H1 (cell line): ENCODE measurements around the gene SARS2. TPM values are rescaled to one million over a fixed set of nuclear protein-coding genes. Genes with fewer than 3 reads are reported as not detected.

Experiments
- CTCF ChIA-PET: fragments of 300-600 bp; sonication (Branson Sonifier 250); formaldehyde crosslinking; loops from one replicate; lab custom pipeline; 2021; ENCODE audit not compliant: partially characterized antibody; lab: Charles Lee
- POLR2A ChIA-PET: fragments of 300-600 bp; sonication (Branson Sonifier 250); formaldehyde crosslinking; loops from one replicate; lab custom pipeline; 2021; ENCODE audit warnings: inconsistent platforms; ENCODE audit not compliant: partially characterized antibody; lab: Charles Lee
- DNase-seq, 2 experiments: peaks; one replicate each; pipeline versions ENCODE4 v3.0.0 to v3.0.0-alpha.2; 2010 to 2022; ENCODE audit warnings: low spot score in 2 of 2, low read depth in 1 of 2, mixed read lengths in 1 of 2
- FAIRE-seq: peaks from 2 replicates; lab custom pipeline; 2011; peaks lifted over from hg19 to GRCh38; lab: Jason Lieb, UNC
- H2AFZ ChIP-seq: 2 replicates; pipeline ENCODE4 v1.8.1; 2012; ENCODE audit warnings: low read length, inconsistent platforms
- H2AK5ac ChIP-seq: 2 replicates; pipeline ENCODE4 v1.6.1; 2013; ENCODE audit warnings: low read depth, low read length
- H2BK120ac ChIP-seq: replicated peaks from 2 replicates; pipeline ENCODE3; 2013; ENCODE audit warnings: low read depth, low read length, inconsistent platforms
- H2BK12ac ChIP-seq: 2 replicates; pipeline ENCODE4 v1.6.1; 2013; ENCODE audit warnings: low read depth, low read length
- H2BK15ac ChIP-seq: 2 replicates; pipeline ENCODE4 v1.6.1; 2013; ENCODE audit warnings: low read length
- H2BK20ac ChIP-seq: 2 replicates; pipeline ENCODE4 v1.6.1; 2013; ENCODE audit warnings: low read length
- H2BK5ac ChIP-seq: 2 replicates; pipeline ENCODE4 v1.6.1; 2013; ENCODE audit warnings: low read depth, low read length
- H3K14ac ChIP-seq: 2 replicates; pipeline ENCODE4 v1.6.1; 2013; ENCODE audit warnings: inconsistent platforms; ENCODE audit not compliant: insufficient read length
- H3K18ac ChIP-seq: 2 replicates; pipeline ENCODE4 v1.6.1; 2013; ENCODE audit warnings: low read length; ENCODE audit errors: extremely low read depth
- H3K23ac ChIP-seq: 2 replicates; pipeline ENCODE4 v1.6.1; 2013; ENCODE audit warnings: inconsistent platforms; ENCODE audit not compliant: insufficient read length
- H3K23me2 ChIP-seq: 2 replicates; pipeline ENCODE4 v1.6.1; 2013; ENCODE audit warnings: low read depth, low read length
- H3K27ac ChIP-seq: 2 replicates; pipeline ENCODE4 v1.6.1; 2011; ENCODE audit warnings: low read depth, low read length, inconsistent platforms
- H3K27me3 ChIP-seq, 4 experiments: replicated peaks in 1 of 4; 1 replicate in 1 of 4; 2 replicates in 3 of 4; pipeline versions ENCODE4 v1.6.1 to v1.8.1; 2011 to 2013; ENCODE audit warnings: low read length in 3 of 4, mild to moderate bottlenecking in 3 of 4, inconsistent platforms in 2 of 4, mixed read lengths in 2 of 4, moderate library complexity in 1 of 4; ENCODE audit not compliant: control insufficient read depth in 3 of 4, insufficient read depth in 3 of 4; ENCODE audit errors: extremely low read depth in 1 of 4
- H3K36me3 ChIP-seq, 4 experiments: 2 replicates each; pipeline versions ENCODE4 v1.6.1 to v1.8.1; 2011 to 2013; ENCODE audit warnings: mild to moderate bottlenecking in 4 of 4, low read length in 3 of 4, moderate library complexity in 2 of 4, control low read depth in 1 of 4, inconsistent platforms in 1 of 4; ENCODE audit not compliant: insufficient read depth in 4 of 4, control insufficient read depth in 2 of 4
- H3K4ac ChIP-seq: replicated peaks from 2 replicates; pipeline ENCODE3; 2013; ENCODE audit warnings: low read length, low read depth, mixed read lengths, inconsistent platforms; ENCODE audit not compliant: insufficient read length
- H3K4me1 ChIP-seq, 4 experiments: replicated peaks in 1 of 4; 1 replicate in 1 of 4; 2 replicates in 3 of 4; pipeline versions ENCODE4 v1.6.1 to v1.8.1; 2011 to 2013; ENCODE audit warnings: low read length in 3 of 4, inconsistent platforms in 2 of 4, mixed read lengths in 1 of 4; ENCODE audit not compliant: insufficient read depth in 4 of 4, control insufficient read depth in 3 of 4
- H3K4me2 ChIP-seq, 2 experiments: 2 replicates each; pipeline versions ENCODE4 v1.6.1 to v1.8.1; 2011 to 2013; ENCODE audit warnings: low read depth in 2 of 2, low read length in 2 of 2, control low read depth in 1 of 2, inconsistent platforms in 1 of 2, mild to moderate bottlenecking in 1 of 2; ENCODE audit not compliant: insufficient read depth in 1 of 2
- H3K4me3 ChIP-seq, 4 experiments: fragments of 200-600, 300-600 bp in 1 of 4; sonication (generic), shearing (Covaris generic), sonication (Bioruptor Twin) in 1 of 4; 2 replicates each; pipeline versions ENCODE4 v1.5.1 to v1.8.1; 2011 to 2016; ENCODE audit warnings: low read length in 4 of 4, low read depth in 3 of 4, control low read depth in 2 of 4, inconsistent platforms in 2 of 4, mild to moderate bottlenecking in 2 of 4, mixed read lengths in 1 of 4, moderate library complexity in 1 of 4; ENCODE audit not compliant: insufficient read depth in 2 of 4; ENCODE audit errors: extremely low read depth in 1 of 4
- H3K56ac ChIP-seq: replicated peaks from 2 replicates; pipeline ENCODE3; 2013; ENCODE audit warnings: low read depth, mild to moderate bottlenecking, mixed read lengths, low read length, inconsistent platforms; ENCODE audit not compliant: insufficient read length
- H3K79me1 ChIP-seq: 2 replicates; pipeline ENCODE4 v1.6.1; 2013; ENCODE audit warnings: low read depth, low read length, control low read depth
- H3K79me2 ChIP-seq, 2 experiments: 2 replicates each; pipeline versions ENCODE4 v1.6.1 to v1.8.1; 2012 to 2013; ENCODE audit warnings: low read length in 2 of 2, mild to moderate bottlenecking in 2 of 2, inconsistent platforms in 1 of 2; ENCODE audit not compliant: insufficient read depth in 2 of 2, control insufficient read depth in 1 of 2
- H3K9ac ChIP-seq, 4 experiments: replicated peaks in 1 of 4; 1 replicate in 1 of 4; 2 replicates in 3 of 4; pipeline versions ENCODE4 v1.6.1 to v1.8.1; 2011 to 2013; ENCODE audit warnings: low read depth in 3 of 4, low read length in 3 of 4, control low read depth in 2 of 4, mild to moderate bottlenecking in 2 of 4, moderate library complexity in 2 of 4, inconsistent platforms in 1 of 4; ENCODE audit errors: extremely low read depth in 1 of 4
- H3K9me3 ChIP-seq, 2 experiments: 2 replicates each; pipeline versions ENCODE4 v1.6.1 to v1.8.1; 2012 to 2013; ENCODE audit warnings: mild to moderate bottlenecking in 2 of 2, moderate library complexity in 2 of 2, control low read depth in 1 of 2, inconsistent platforms in 1 of 2, low read depth in 1 of 2, low read length in 1 of 2, mixed read lengths in 1 of 2; ENCODE audit not compliant: insufficient read depth in 2 of 2
- H4K20me1 ChIP-seq, 2 experiments: replicated peaks in 1 of 2; 2 replicates each; pipeline versions ENCODE3 to v1.8.1; 2011 to 2013; ENCODE audit warnings: inconsistent platforms in 2 of 2, low read length in 2 of 2, mild to moderate bottlenecking in 1 of 2; ENCODE audit not compliant: insufficient read depth in 2 of 2, control insufficient read depth in 1 of 2
- H4K5ac ChIP-seq: 2 replicates; pipeline ENCODE4 v1.6.1; 2013; ENCODE audit warnings: low read length, low read depth, mixed read lengths, inconsistent platforms; ENCODE audit not compliant: insufficient read length
- H4K8ac ChIP-seq: 2 replicates; pipeline ENCODE4 v1.8.0; 2013; ENCODE audit warnings: mild to moderate bottlenecking, moderate library complexity, low read length, inconsistent platforms; ENCODE audit not compliant: insufficient read depth; ENCODE audit errors: extremely low read depth
- H4K91ac ChIP-seq: replicated peaks from 2 replicates; pipeline ENCODE3; 2013; ENCODE audit warnings: low read length, mixed read lengths, inconsistent platforms; ENCODE audit not compliant: insufficient read length
- CHD2 ChIP-seq: IDR thresholded peaks from 2 replicates; pipeline ENCODE4 v1.6.1; 2012; ENCODE audit warnings: low read length, improper control_type of control experiment
- TAF7 ChIP-seq: optimal IDR thresholded peaks from 2 replicates; pipeline ENCODE3; 2011; ENCODE audit warnings: low read depth, mild to moderate bottlenecking, inconsistent platforms, low read length, moderate library complexity, borderline replicate concordance
- ZNF274 ChIP-seq: IDR thresholded peaks from 2 replicates; pipeline ENCODE4 v1.7.0; 2012; ENCODE audit warnings: low read length, borderline replicate concordance; ENCODE audit errors: extremely low read depth
- WGBS, 2 experiments: shearing (Covaris generic) in 1 of 2; methylation state at CpG; one replicate each; pipeline versions ENCODE4 v1.1.6 to v1.1.7; 2013 to 2015; ENCODE audit warnings: low lambda C conversion rate in 2 of 2, mixed read lengths in 2 of 2, inconsistent platforms in 1 of 2, low coverage in 1 of 2, missing lambda C conversion rate in 1 of 2; ENCODE audit not compliant: insufficient replicate concordance in 2 of 2, insufficient coverage in 1 of 2, insufficient read length in 1 of 2; ENCODE audit errors: extremely low coverage in 1 of 2, missing lambda C conversion rate in 1 of 2; 5-methylcytosine and 5-hydroxymethylcytosine counted together
- polyA plus RNA-seq, 7 experiments: library from polyadenylated mRNA; depleted of rRNA in 3 of 7; stranded (reverse) in 5 of 7; unstranded in 2 of 7; fragments of >200 nt in 5 of 7; fragments of 200-250 nt in 2 of 7; gene quantifications; 1 replicate in 5 of 7; 2 replicates in 1 of 7; 4 replicates in 1 of 7; pipeline versions ENCODE4 v1.2.1 to v1.2.3, GENCODE V29; 2011 to 2013; ENCODE audit warnings: missing spikeins in 2 of 7, mixed read lengths in 2 of 7
- total RNA-seq: library from RNA; stranded (reverse); fragmentation: NEBNext Ultra II Directional; extraction: Animal tissue kit (Norgen Biotek cat#: 25700); gene quantifications from 2 replicates; pipeline ENCODE4 v1.2.1, GENCODE V29; 2021
- TF ChIP-seq, protein P1 (sequence below): IDR thresholded peaks from 2 replicates; pipeline ENCODE4 v1.6.1; 2011; ENCODE audit warnings: low read length, improper control_type of control experiment

Gene SARS2
- total and polyA plus RNA-seq, 2 of the 8 experiments (the other 6 are each of a cell fraction or from before 2014, with no cell fraction given): 68.0 to 102 TPM

DNA sequence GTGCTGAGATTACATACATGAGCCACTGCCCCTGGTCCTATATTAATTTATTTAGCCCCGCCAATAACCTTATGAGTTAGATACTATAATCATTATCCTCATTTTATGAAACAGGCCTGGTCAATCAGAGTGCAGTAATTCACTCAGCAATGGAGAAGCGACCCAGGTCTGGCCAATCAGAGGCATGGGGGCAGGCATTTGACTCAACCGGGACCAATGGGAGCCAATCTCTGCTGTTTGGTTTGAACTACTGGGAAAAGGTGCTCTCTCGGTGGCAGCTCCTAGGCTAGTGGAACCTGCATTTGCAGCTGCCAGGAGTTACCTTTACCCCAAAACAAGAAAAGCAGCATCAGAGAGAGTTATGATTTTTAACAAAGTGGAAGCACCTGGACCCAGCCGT lies 37.7 kb downstream of the SARS2 start:
- POLR2A ChIA-PET: interaction anchor here (0.8 kb wide), 1 partner anchor 49 kb away, joined by 3 read pairs; no protein-coding TSS in a partner anchor
- no peaks in the 10 kb centered on the region for H3K23me2 ChIP-seq
- no peak for DNase-seq
- no peaks in the 10 kb centered on the region for H3K4me1 ChIP-seq
- H3K18ac ChIP-seq: no peak overlapping the region
- H2BK20ac ChIP-seq: no peak overlapping the region
- 88% methylated on average over 5 of the region's 5 CpGs; no CpG with 5 or more reads in 1 of the 2 experiments for WGBS, 2 experiments
- no peaks in the 10 kb centered on the region; the same call in 1 of the 2 replicates for H3K79me1 ChIP-seq
- no peak overlapping the region for H2BK5ac ChIP-seq
- CTCF ChIA-PET: interaction anchor here (0.5 to 1.3 kb wide), 5 partner anchors 14 to 141 kb away, joined by 3 read pairs; no protein-coding TSS in a partner anchor
- no peak overlapping the region for H2AK5ac ChIP-seq
- no peak overlapping the region for H2BK12ac ChIP-seq
- no peak overlapping the region for H3K4me2 ChIP-seq
- no peak overlapping the region for H3K4ac ChIP-seq
- no peak for FAIRE-seq
- H3K23ac ChIP-seq: no peak overlapping the region
- no peak overlapping the region for H3K27ac ChIP-seq
- no peaks in the 10 kb centered on the region for H3K27me3 ChIP-seq
- H2BK120ac ChIP-seq: no peak overlapping the region
- H3K79me2 ChIP-seq: no peaks in the 10 kb centered on the region
- no peak overlapping the region for H3K9ac ChIP-seq
- H4K91ac ChIP-seq: no peak overlapping the region
- peaks cover 0 to 2% of the 10 kb centered on the region in 2 experiments for H4K20me1 ChIP-seq
- H3K9me3 ChIP-seq: no peaks in the 10 kb centered on the region
- no peak overlapping the region for H3K14ac ChIP-seq
- H4K5ac ChIP-seq: no peak overlapping the region
- H2AFZ ChIP-seq: no peak overlapping the region
- no peak overlapping the region for H2BK15ac ChIP-seq
- no peak overlapping the region for H3K56ac ChIP-seq
- H3K4me3 ChIP-seq: no peak overlapping the region
- TF ChIP-seq, protein P1, sequence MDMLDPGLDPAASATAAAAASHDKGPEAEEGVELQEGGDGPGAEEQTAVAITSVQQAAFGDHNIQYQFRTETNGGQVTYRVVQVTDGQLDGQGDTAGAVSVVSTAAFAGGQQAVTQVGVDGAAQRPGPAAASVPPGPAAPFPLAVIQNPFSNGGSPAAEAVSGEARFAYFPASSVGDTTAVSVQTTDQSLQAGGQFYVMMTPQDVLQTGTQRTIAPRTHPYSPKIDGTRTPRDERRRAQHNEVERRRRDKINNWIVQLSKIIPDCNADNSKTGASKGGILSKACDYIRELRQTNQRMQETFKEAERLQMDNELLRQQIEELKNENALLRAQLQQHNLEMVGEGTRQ: no peak
- TF ChIP-seq TAF7 (no peak), ZNF274 (no peak), CHD2 (no peak)
- H3K36me3 ChIP-seq: no peaks in the 10 kb centered on the region
- no peak overlapping the region for H4K8ac ChIP-seq
